Uterus (tissue), 2 donors: ENCODE measurements around the gene KCNN3.

Source experiments
- CTCF ChIP-seq, 4 experiments: fragments of 200-600 bp in 2 of 4; fragments of 450-650 bp in 2 of 4; sonication (generic) in 2 of 4; IDR thresholded peaks; one replicate each; pipeline ENCODE4 v1.5.1; 2016 to 2019; ENCODE audit warnings: antibody characterized with exemption in 4 of 4, mild to moderate bottlenecking in 2 of 4, moderate library complexity in 1 of 4
- POLR2A ChIP-seq, 2 donors: fragments of 450-650 bp; IDR thresholded peaks; one replicate each; pipeline ENCODE4 v1.6.1; 2016; ENCODE audit warnings: antibody characterized with exemption in 2 of 2, mild to moderate bottlenecking in 1 of 2, moderate library complexity in 1 of 2

- TF ChIP-seq CTCF (IDR thresholded peaks at IDR 0.05) (no peak), POLR2A (IDR thresholded peaks at IDR 0.05) (no peak)
These were observed 18.5 kb downstream of the KCNN3 start for GRCh38 chr1:154851392-154852177.
